22Rv1 (cell line): ENCODE measurements around the gene OR1K1.

ENCODE experiments used
- CTCF ChIP-seq: fragments of 450-650 bp; IDR thresholded peaks from 2 replicates; pipeline ENCODE4 v1.5.1; 2017; ENCODE audit warnings: mild to moderate bottlenecking
- ZFX ChIP-seq: fragments of 450-650 bp; IDR thresholded peaks from 2 replicates; pipeline ENCODE4 v1.6.1; 2017; ENCODE audit warnings: antibody characterized with exemption, borderline replicate concordance

GRCh38 chr9:122841501-122841900 is 41.6 kb downstream of the OR1K1 start:
- no peak for TF ChIP-seq CTCF
- no peak for TF ChIP-seq ZFX
